ENCODE results near the gene SMCP.

SMCP gene

GRCh38 chr1:152880316-152880715 lies 2.2 kb downstream of the SMCP start:
- TF ChIP-seq CTCF (IDR thresholded peaks at IDR 0.05), result no peak
- intact Hi-C loops (cut with DNase I; ENCODE audit: low total_unique reads), result no loop called here
- no peaks in the 10 kb centered on the region for H3K27me3 ChIP-seq
- no peaks in the 10 kb centered on the region for H3K9me3 ChIP-seq
- H3K36me3 ChIP-seq, result no peaks in the 10 kb centered on the region
- DNase-seq, result no peak
- no peak overlapping the region for H3K4me3 ChIP-seq
- H3K4me1 ChIP-seq, result peaks cover 0 to 12% (median 3%) of the 10 kb centered on the region in 4 donors
- H3K27ac ChIP-seq, result no peak overlapping the region

GRCh38 chr1:152880907-152881306 lies 2.8 kb downstream of the SMCP start:
- Histone ChIP-seq H3K9me3 (no peaks in the 10 kb centered on the region), H3K4me3 (no peak overlapping the region), H3K27me3 (no peaks in the 10 kb centered on the region), H3K36me3 (no peaks in the 10 kb centered on the region), H3K27ac (no peak overlapping the region), H3K4me1 (peaks cover 0 to 18% (median 5%) of the 10 kb centered on the region in 4 donors)
- DNase-seq, result no peak
- no peak for TF ChIP-seq CTCF (IDR thresholded peaks at IDR 0.05)
- intact Hi-C loops (cut with DNase I; ENCODE audit: low total_unique reads), result no loop called here

- Histone ChIP-seq H3K4me1 (peaks cover 0 to 33% (median 13%) of the 10 kb centered on the region in 4 donors), H3K27ac (no peak overlapping the region), H3K4me3 (no peak overlapping the region), H3K27me3 (no peaks in the 10 kb centered on the region), H3K9me3 (no peaks in the 10 kb centered on the region), H3K36me3 (no peaks in the 10 kb centered on the region)
- DNase-seq, result no peak
- TF ChIP-seq CTCF (IDR thresholded peaks at IDR 0.05), result no peak
- intact Hi-C loops (cut with DNase I; ENCODE audit: low total_unique reads), result no loop called here
Measured at GRCh38 chr1:152884085-152884484, 6.0 kb downstream of the SMCP start.

GRCh38 chr1:152884506-152884905 lies 6.4 kb downstream of the SMCP start:
- H3K27ac ChIP-seq, result no peak overlapping the region
- peaks cover 0 to 33% (median 13%) of the 10 kb centered on the region in 4 donors for H3K4me1 ChIP-seq
- no peak overlapping the region for H3K4me3 ChIP-seq
- no peak for DNase-seq
- TF ChIP-seq CTCF (IDR thresholded peaks at IDR 0.05), result no peak
- H3K27me3 ChIP-seq, result no peaks in the 10 kb centered on the region
- H3K36me3 ChIP-seq, result no peaks in the 10 kb centered on the region
- intact Hi-C loops (cut with DNase I; ENCODE audit: low total_unique reads), result no loop called here
- H3K9me3 ChIP-seq, result no peaks in the 10 kb centered on the region

- no peak overlapping the region for H3K4me3 ChIP-seq
- intact Hi-C loops (cut with DNase I; ENCODE audit: low total_unique reads), result no loop called here
Measured at GRCh38 chr1:152884966-152885624, 7.0 kb downstream of the SMCP start.

More at GRCh38 chr1:152884966-152885624, 7.0 kb downstream of the SMCP start:
- peaks cover 0 to 33% (median 13%) of the 10 kb centered on the region in 4 donors for H3K4me1 ChIP-seq
- no peak overlapping the region for H3K27ac ChIP-seq
- H3K27me3 ChIP-seq, result no peaks in the 10 kb centered on the region
- no peaks in the 10 kb centered on the region for H3K9me3 ChIP-seq
- no peak for DNase-seq
- H3K36me3 ChIP-seq, result no peaks in the 10 kb centered on the region
- TF ChIP-seq CTCF (IDR thresholded peaks at IDR 0.05), result no peak

Measured in tibial artery (tissue), 4 donors.